GM21717 (cell line): ENCODE results near the gene BRAF.
A peak's percentile ranks its signal among the peaks of the same experiment; 100 is the strongest.
"Not testable (repeated sequence)": the region's sequence is repeated elsewhere in the genome, so short reads cannot be mapped to it uniquely, and the experiment has no call there.

Experiments used
- ATAC-seq: cut with Tn5 transposase; IDR thresholded peaks from one replicate; pipeline ENCODE4 v1.9.1; 2021; ENCODE audit warnings: mild to moderate bottlenecking, moderate library complexity; ENCODE audit not compliant: unreplicated experiment

BRAF gene

GRCh38 chr7:140924821-140925421, at the start of gene BRAF:
TSS of gene BRAF (minus strand) at chr7:140924929. CDS start at chr7:140924703, 226 bp downstream.
- ATAC-seq: peak; percentile 54

- ATAC-seq: no peak
These were observed 48.4 kb upstream of the BRAF start for GRCh38 chr7:140972876-140973829.

GRCh38 chr7:140972344-140972743, 47.6 kb upstream of the BRAF start:
- ATAC-seq: no peak

GRCh38 chr7:140967438-140967837, 42.7 kb upstream of the BRAF start:
- ATAC-seq: no peak

- no peak for ATAC-seq
These were observed 42.0 kb upstream of the BRAF start for GRCh38 chr7:140966561-140967233.

- no peak for ATAC-seq
These were observed 36.4 kb upstream of the BRAF start for GRCh38 chr7:140961117-140961516.

- not testable (repeated sequence) for ATAC-seq
These were observed 32.3 kb upstream of the BRAF start for GRCh38 chr7:140956997-140957396.

- no peak for ATAC-seq
These were observed 21.2 kb upstream of the BRAF start for GRCh38 chr7:140945940-140946339.

- ATAC-seq: not testable (repeated sequence)
These were observed 17.5 kb upstream of the BRAF start for GRCh38 chr7:140942242-140942641.

- ATAC-seq: no peak
These were observed 16.2 kb upstream of the BRAF start for GRCh38 chr7:140940898-140941297.

- no peak for ATAC-seq
These were observed 13.1 kb upstream of the BRAF start for GRCh38 chr7:140937702-140938264.

GRCh38 chr7:140928491-140929309, 4.0 kb upstream of the BRAF start:
- ATAC-seq: no peak

GRCh38 chr7:140927945-140928344, 3.2 kb upstream of the BRAF start:
- not testable (repeated sequence) for ATAC-seq

- ATAC-seq: no peak
These were observed 2.6 kb upstream of the BRAF start for GRCh38 chr7:140927351-140927750.

GRCh38 chr7:140926021-140926817, 1.5 kb upstream of the BRAF start:
- no peak for ATAC-seq

GRCh38 chr7:140924019-140924820, 509 bp downstream of the BRAF start:
- peak; percentile 71 for ATAC-seq

- peak; percentile 9 for ATAC-seq
These were observed 1.2 kb downstream of the BRAF start for GRCh38 chr7:140923358-140924006.

GRCh38 chr7:140922741-140923345, 1.9 kb downstream of the BRAF start:
- ATAC-seq: no peak
